MM.1S (cell line): ENCODE results near the gene FAM216B.

Experiments
- CTCF ChIP-seq: fragments of 300-600 bp; sonication (generic); IDR thresholded peaks from 2 replicates; pipeline ENCODE4 v1.5.1; 2016; ENCODE audit warnings: antibody characterized with exemption, low read length, mixed read lengths
- EZH2 ChIP-seq: fragments of 300-600 bp; sonication (generic); optimal IDR thresholded peaks from 2 replicates; pipeline ENCODE3; 2017; ENCODE audit warnings: low read depth, mild to moderate bottlenecking, antibody characterized with exemption, low read length, mixed read lengths
- EZH2phosphoT487 ChIP-seq: fragments of 300-600 bp; sonication (generic); IDR thresholded peaks from 2 replicates; pipeline ENCODE4 v1.6.1; 2018; ENCODE audit warnings: antibody characterized with exemption, low read length

DNA sequence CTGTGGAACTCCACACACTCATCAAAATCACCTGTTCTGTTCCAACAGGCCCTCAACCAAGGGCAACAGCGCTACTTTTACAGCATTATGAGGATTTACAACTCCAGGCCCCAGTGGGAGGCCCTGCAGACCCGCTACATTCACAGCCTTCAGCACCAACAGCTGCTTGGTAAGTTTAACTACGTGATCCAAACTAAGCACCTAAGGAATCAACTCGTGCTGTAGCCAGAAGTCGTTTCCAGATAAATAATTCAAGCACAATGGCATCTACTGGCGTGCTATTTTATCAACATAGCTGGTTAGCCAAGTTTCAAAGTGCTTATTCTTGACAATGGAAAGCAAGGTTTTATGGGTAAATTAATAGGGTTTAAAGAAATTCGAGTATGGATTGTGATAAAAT, 5.3 kb downstream of the FAM216B start:
- no peak for TF ChIP-seq CTCF
- TF ChIP-seq EZH2phosphoT487, result no peak
- TF ChIP-seq EZH2, result no peak
